ENCODE data around the gene DGUOK. TPM values are rescaled to one million over a fixed set of nuclear protein-coding genes. Genes with fewer than 3 reads are reported as not detected.

The DGUOK gene
- total and polyA plus RNA-seq, 10 of the 15 experiments (the other 5 are each of a cell fraction or from before 2014, with no cell fraction given), result 64.4 to 234 (median 91.4) TPM

- no peak for TF ChIP-seq ZNF592 (IDR thresholded peaks at IDR 0.05)
- TF ChIP-seq RB1 (IDR thresholded peaks at IDR 0.05; ENCODE audit: borderline replicate concordance), result no peak
- no peak for TF ChIP-seq ETV6 (conservative IDR thresholded peaks at IDR 0.05 in 1 of 2, IDR thresholded peaks at IDR 0.05 in 1 of 2; ENCODE audit: borderline replicate concordance in 1 of 2, low read depth in 1 of 2)
- no peak for TF ChIP-seq LARP7 (IDR thresholded peaks at IDR 0.05)
- TF ChIP-seq STAT3 (IDR thresholded peaks at IDR 0.05; ENCODE audit: low read depth, low read length), result no peak
- 0 out of 2 replicates have a peak, but pooled peaks have one; percentile 38 for TF ChIP-seq ZNF24 (IDR thresholded peaks at IDR 0.05)
- peak; percentile 83 for TF ChIP-seq RAD21 (IDR thresholded peaks at IDR 0.05; ENCODE audit: insufficient read depth, low read depth, low read length)
- peak; percentile 77 to 78 for TF ChIP-seq BHLHE40 (IDR thresholded peaks at IDR 0.05; ENCODE audit: borderline replicate concordance in 1 of 2, low read depth in 2 of 2, low read length in 1 of 2)
- no peak for TF ChIP-seq PAX8 (IDR thresholded peaks at IDR 0.05)
- no peak for TF ChIP-seq HSF1 (IDR thresholded peaks at IDR 0.05; ENCODE audit: low read depth, low read length)
- TF ChIP-seq E2F8 (IDR thresholded peaks at IDR 0.05; ENCODE audit: low read depth, partially characterized antibody), result no peak
Measured at GRCh38 chr2:73907840-73908452, 18.7 kb upstream of the DGUOK start (continued).

All from GM12878 (cell line).